PC-3 (cell line): ENCODE data around the gene RYR2.

ENCODE experiments used
- CTCF ChIP-seq: fragments of 300-600 bp; sonication (generic); conservative IDR thresholded peaks from 2 replicates; pipeline ENCODE4 v1.5.1; 2017; ENCODE audit warnings: antibody characterized with exemption, low read depth, mild to moderate bottlenecking, low read length
- EZH2 ChIP-seq: fragments of 300-600 bp; sonication (generic); IDR thresholded peaks from one replicate; pipeline ENCODE4 v1.6.1; 2017; ENCODE audit warnings: antibody characterized with exemption, mild to moderate bottlenecking, low read length; ENCODE audit not compliant: unreplicated experiment

GRCh38 chr1:237048803-237049202 is 6.8 kb downstream of the RYR2 start:
- no peak for TF ChIP-seq CTCF
- no peak for TF ChIP-seq EZH2
